ENCODE measurements around the gene KAT6B.

KAT6B gene

DNA sequence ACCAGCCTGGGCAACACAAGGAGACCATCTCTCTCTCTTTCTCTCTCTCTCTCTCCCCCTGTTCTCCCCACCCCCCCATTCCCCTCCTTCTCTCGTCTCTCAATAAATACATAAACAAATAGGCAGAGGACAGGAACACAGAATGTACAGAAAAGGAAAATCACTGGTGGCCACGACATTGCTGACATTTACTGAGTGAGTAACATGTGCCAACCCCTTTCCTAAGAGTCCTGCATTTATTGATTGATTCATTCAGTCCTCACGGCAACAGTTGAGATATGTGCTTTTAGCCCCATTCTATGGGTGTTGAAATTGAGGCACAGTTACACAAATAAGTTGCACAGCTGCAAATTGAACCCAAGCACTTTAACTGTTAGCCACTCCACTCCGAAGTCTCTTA is 170.8 kb downstream of the KAT6B start:
- TF ChIP-seq, protein P1, sequence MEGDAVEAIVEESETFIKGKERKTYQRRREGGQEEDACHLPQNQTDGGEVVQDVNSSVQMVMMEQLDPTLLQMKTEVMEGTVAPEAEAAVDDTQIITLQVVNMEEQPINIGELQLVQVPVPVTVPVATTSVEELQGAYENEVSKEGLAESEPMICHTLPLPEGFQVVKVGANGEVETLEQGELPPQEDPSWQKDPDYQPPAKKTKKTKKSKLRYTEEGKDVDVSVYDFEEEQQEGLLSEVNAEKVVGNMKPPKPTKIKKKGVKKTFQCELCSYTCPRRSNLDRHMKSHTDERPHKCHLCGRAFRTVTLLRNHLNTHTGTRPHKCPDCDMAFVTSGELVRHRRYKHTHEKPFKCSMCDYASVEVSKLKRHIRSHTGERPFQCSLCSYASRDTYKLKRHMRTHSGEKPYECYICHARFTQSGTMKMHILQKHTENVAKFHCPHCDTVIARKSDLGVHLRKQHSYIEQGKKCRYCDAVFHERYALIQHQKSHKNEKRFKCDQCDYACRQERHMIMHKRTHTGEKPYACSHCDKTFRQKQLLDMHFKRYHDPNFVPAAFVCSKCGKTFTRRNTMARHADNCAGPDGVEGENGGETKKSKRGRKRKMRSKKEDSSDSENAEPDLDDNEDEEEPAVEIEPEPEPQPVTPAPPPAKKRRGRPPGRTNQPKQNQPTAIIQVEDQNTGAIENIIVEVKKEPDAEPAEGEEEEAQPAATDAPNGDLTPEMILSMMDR (IDR thresholded peaks at IDR 0.05; ENCODE audit: insufficient read depth, missing control alignments): no peak
- DNase-seq (ENCODE audit: insufficient read length, low spot score): no peak
- FAIRE-seq: no peak

DNA sequence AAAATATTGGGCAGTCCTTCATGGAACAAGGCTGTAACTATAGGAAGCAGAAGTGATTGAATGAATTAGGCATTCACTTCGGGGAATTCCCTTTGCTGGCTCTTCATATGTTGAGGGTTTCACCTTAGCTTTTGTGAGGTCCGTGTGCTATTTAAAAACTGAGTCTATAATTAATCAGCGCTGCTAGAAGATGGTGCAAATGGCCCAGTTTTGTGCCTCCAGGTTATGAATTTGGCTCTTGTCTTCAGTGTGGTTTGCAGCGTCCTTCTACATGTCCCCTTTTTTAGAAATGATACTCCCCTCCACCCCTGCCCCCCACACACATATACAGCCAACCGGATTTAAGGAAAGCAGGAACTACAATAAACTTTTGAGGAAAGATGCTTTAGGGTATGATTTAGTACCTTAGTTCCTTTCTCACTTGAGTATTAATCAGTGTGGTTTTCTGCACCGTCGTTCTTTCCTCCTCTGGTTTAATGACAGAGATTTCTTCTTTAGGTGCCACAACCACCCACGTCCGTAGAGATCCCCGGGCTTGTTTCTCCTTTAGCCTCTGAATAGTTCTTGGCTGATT is 174.4 kb downstream of the KAT6B start:
- TF ChIP-seq, protein P1 (IDR thresholded peaks at IDR 0.05; ENCODE audit: insufficient read depth, missing control alignments): no peak
- no peak for FAIRE-seq
- no peak for DNase-seq (ENCODE audit: insufficient read length, low spot score)

DNA sequence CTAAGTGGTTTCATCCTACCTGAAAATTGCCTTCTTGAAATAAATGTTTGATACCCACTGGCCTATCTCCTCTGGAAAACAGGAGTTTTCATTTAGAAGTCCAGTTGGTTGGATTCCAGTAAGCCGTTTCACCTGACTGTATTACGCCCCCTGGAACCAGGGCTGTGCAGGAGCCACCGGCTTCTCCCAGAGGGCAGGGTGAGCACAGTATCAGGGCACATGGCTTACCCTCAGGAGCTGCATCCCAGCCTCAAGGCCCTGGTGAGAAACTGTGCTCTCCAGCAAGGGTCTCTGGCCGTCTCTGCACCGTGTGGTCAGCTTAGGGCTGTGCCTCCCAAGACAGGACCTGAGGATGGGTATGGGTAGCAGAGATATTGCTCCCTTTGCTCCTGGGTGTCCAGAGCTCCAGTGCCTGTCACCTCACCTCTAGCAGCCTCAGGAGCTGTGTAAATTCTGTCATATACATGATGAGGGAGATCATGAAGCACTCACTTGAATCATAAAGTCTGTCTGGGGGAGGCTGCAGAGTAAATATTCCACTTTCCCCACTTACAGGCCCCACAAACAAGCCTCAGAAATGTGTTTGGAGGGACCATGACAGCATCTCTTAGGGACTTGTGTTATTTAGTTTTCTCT is 175.4 kb downstream of the KAT6B start:
- FAIRE-seq (no peak), DNase-seq (ENCODE audit: insufficient read length, low spot score) (no peak)
- TF ChIP-seq, protein P1 (IDR thresholded peaks at IDR 0.05; ENCODE audit: insufficient read depth, missing control alignments): no peak

DNA sequence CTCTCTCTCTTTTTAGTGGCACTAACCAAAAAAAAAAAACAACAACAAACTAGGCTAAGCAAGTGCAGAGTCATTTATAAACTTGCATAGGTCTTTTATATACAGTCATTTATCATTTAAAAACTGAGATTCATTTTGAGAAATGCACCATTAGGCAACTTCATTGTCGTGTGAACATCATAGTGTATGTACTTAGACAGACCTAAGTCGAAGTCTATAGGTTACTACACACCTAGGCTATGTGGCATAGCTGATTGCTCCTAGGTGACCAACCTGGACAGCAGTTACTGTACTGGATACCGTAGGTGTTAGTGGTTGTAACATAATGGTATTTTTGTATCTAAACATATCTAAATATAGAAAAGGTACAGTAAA is 175.9 kb downstream of the KAT6B start:
- FAIRE-seq (no peak), DNase-seq (ENCODE audit: insufficient read length, low spot score) (no peak)
- TF ChIP-seq, protein P1 (IDR thresholded peaks at IDR 0.05; ENCODE audit: insufficient read depth, missing control alignments): no peak

DNA sequence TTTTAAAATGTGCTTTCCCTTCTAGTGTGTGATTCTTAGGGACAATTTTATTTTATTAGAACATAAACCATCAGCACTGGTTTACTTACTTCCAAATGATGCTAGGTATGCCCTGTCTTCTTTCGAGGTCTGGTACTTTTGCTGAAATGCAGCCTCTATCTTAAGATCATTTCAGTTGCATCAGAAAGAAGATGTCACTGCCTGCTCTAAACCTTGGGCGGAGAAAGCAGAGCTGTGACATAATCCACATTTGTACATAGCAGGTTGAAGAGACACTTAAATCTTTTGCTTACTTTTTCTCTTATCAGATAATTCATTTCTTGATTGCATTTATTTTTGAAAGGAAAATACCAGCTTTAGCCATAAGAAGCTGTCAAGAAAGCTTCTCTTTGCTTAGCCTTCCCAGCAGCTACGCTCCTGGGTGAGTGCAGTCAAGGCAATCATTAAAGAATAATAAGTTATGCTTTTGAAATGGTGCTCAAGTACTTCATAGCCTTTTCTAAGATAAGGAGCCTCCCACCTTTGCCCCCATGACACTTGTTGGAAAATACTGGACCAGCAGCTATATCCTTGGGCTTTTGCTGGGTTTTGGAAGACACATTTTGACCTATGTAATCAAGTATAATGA is 176.7 kb downstream of the KAT6B start:
- DNase-seq (ENCODE audit: insufficient read length, low spot score): no peak
- FAIRE-seq: no peak
- TF ChIP-seq, protein P1 (IDR thresholded peaks at IDR 0.05; ENCODE audit: insufficient read depth, missing control alignments): no peak

DNA sequence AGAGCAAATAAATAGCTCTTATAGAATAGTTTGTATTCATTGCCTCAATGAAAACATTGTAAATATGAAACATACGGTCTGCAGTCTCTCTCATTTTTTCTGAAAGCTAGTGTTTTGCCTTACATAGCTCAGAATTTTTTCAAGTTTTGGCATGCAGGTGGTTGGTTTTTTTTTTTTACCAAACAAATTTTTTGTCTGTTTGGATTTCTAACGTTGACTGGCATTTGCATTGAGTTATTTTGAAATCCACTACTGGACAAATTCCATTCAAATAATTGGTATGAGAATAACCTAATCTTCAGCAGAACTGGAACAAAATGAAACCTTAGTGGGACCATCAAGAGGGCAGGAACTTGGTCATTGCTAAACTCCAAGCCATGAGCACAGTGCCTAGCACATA is 177.5 kb downstream of the KAT6B start:
- TF ChIP-seq, protein P1 (IDR thresholded peaks at IDR 0.05; ENCODE audit: insufficient read depth, missing control alignments): no peak
- FAIRE-seq (no peak), DNase-seq (ENCODE audit: insufficient read length, low spot score) (no peak)

DNA sequence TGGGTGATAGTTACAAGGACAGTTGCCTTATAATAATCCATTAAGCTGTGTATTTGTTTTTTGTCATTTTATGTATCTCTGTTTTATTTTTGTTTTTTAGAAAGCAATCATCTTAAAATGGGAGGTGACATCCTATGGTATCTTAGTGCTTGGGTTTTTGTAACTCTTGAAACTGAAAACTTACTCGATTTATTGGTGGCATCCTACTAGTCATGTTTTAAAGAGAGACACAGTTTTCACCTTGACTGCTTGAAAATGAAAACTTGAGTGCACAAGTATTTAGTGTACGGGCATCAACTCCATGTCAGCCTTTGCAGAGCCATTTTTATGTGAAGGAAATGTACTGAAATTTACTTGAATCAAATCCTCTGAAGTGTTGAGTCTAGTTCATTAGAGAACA is 181.2 kb downstream of the KAT6B start:
- TF ChIP-seq, protein P1 (IDR thresholded peaks at IDR 0.05; ENCODE audit: insufficient read depth, missing control alignments): no peak
- DNase-seq (ENCODE audit: insufficient read length, low spot score) (no peak), FAIRE-seq (no peak)

Measured in D721Med (cell line).